ENCODE data around the gene HLA-DRB1.

DNA sequence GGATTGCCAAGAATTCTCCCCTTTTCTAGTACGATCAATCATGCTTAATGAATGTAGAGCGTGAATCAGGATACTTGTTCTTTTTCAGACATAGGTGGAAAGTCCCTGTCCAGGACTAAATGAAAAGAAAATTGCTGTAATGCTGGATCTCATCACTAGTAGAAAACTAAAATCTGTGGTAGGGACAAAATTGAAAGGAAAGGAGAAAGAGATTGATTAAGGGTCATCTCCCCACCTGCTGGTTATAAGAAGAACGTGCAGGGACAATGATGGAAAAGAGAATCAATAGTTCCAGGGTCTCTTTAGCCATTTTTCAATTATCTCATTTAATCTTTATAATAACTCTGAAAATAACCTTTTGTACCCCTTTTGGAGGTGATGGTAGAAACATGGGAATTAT, 18.7 kb upstream of the HLA-DRB1 start:
- no peak for TF ChIP-seq POLR2AphosphoS5 (IDR thresholded peaks at IDR 0.05)
- no peak for TF ChIP-seq POLR2A (IDR thresholded peaks at IDR 0.05; ENCODE audit: low read depth)
- TF ChIP-seq, protein P1, sequence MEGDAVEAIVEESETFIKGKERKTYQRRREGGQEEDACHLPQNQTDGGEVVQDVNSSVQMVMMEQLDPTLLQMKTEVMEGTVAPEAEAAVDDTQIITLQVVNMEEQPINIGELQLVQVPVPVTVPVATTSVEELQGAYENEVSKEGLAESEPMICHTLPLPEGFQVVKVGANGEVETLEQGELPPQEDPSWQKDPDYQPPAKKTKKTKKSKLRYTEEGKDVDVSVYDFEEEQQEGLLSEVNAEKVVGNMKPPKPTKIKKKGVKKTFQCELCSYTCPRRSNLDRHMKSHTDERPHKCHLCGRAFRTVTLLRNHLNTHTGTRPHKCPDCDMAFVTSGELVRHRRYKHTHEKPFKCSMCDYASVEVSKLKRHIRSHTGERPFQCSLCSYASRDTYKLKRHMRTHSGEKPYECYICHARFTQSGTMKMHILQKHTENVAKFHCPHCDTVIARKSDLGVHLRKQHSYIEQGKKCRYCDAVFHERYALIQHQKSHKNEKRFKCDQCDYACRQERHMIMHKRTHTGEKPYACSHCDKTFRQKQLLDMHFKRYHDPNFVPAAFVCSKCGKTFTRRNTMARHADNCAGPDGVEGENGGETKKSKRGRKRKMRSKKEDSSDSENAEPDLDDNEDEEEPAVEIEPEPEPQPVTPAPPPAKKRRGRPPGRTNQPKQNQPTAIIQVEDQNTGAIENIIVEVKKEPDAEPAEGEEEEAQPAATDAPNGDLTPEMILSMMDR (IDR thresholded peaks at IDR 0.05): no peak
- no peak for TF ChIP-seq EP300 (IDR thresholded peaks at IDR 0.05)

All from esophagus muscularis mucosa (tissue), 4 donors.